Colonic mucosa (tissue), 4 donors: ENCODE measurements around the gene MKI67. TPM values are rescaled to one million over a fixed set of nuclear protein-coding genes. Genes with fewer than 3 reads are reported as not detected.

Experiments used
- DNase-seq: peaks from one replicate; pipeline ENCODE4 v3.0.0-alpha.2; 2020
- H3K27ac ChIP-seq: fragments of 200-600 bp; one replicate; pipeline ENCODE4 v1.8.0; 2021
- H3K27me3 ChIP-seq: fragments of 200-600 bp; one replicate; pipeline ENCODE4 v1.8.0; 2021
- H3K36me3 ChIP-seq: fragments of 200-600 bp; one replicate; pipeline ENCODE4 v1.8.0; 2021
- H3K4me1 ChIP-seq: fragments of 200-600 bp; one replicate; pipeline ENCODE4 v1.8.0; 2021; ENCODE audit warnings: mild to moderate bottlenecking
- H3K4me3 ChIP-seq: fragments of 200-600 bp; one replicate; pipeline ENCODE4 v1.8.0; 2021
- H3K9ac ChIP-seq, 2 donors: one replicate each; pipeline ENCODE4 v1.7.0; 2013; ENCODE audit warnings: control low read depth in 2 of 2, low read depth in 2 of 2, low read length in 2 of 2
- H3K9me3 ChIP-seq: fragments of 200-600 bp; one replicate; pipeline ENCODE4 v1.8.0; 2021
- CTCF ChIP-seq: fragments of 200-600 bp; IDR thresholded peaks from one replicate; pipeline ENCODE4 v1.8.0; 2022; ENCODE audit warnings: antibody characterized with exemption, mild to moderate bottlenecking
- intact Hi-C: fragments of 100-400 bp; cut with DNase I; formaldehyde crosslinking; loops from one replicate; pipeline ENCODE4 v1.14.1; 2022
- total RNA-seq, 2 donors: library from RNA; stranded (reverse); fragmentation: NEBNext Ultra II Directional in 1 of 2; extraction: Animal tissue kit (Norgen Biotek cat#: 25700) in 1 of 2; gene quantifications; one replicate each; pipeline ENCODE4 v1.2.1, GENCODE V29; 2021
- donor health status: healthy.
- donor health status: DM: no; HTN: no; CAD: no.
- donor health status: DM: no; HTN: no; CAD: no.

Gene MKI67
- total RNA-seq, 2 donors from 2014 or later, result 40.2 to 148 TPM

GRCh38 chr10:128160297-128160711 is 34.1 kb upstream of the MKI67 start:
- Histone ChIP-seq H3K36me3 (no peaks in the 10 kb centered on the region), H3K9ac (no peak overlapping the region), H3K4me1 (no peaks in the 10 kb centered on the region), H3K9me3 (no peaks in the 10 kb centered on the region), H3K4me3 (no peak overlapping the region), H3K27ac (no peak overlapping the region), H3K27me3 (no peaks in the 10 kb centered on the region)
- DNase-seq, result no peak
- intact Hi-C loops, result no loop called here
- no peak for TF ChIP-seq CTCF

- Histone ChIP-seq H3K36me3 (no peaks in the 10 kb centered on the region), H3K27ac (no peak overlapping the region), H3K9ac (no peak overlapping the region), H3K27me3 (no peaks in the 10 kb centered on the region), H3K4me1 (no peaks in the 10 kb centered on the region), H3K4me3 (no peak overlapping the region), H3K9me3 (no peaks in the 10 kb centered on the region)
- intact Hi-C loops, result no loop called here
- TF ChIP-seq CTCF, result no peak
- no peak for DNase-seq
These were observed 32.0 kb upstream of the MKI67 start for GRCh38 chr10:128158021-128158795.

- H3K36me3 ChIP-seq, result no peaks in the 10 kb centered on the region
- DNase-seq, result peak; percentile 84
- H3K4me1 ChIP-seq, result no peaks in the 10 kb centered on the region
- no peak overlapping the region for H3K9ac ChIP-seq
- no peak overlapping the region for H3K4me3 ChIP-seq
- intact Hi-C loops, result no loop called here
- H3K27me3 ChIP-seq, result no peaks in the 10 kb centered on the region
- H3K27ac ChIP-seq, result no peak overlapping the region
- TF ChIP-seq CTCF, result no peak
- H3K9me3 ChIP-seq, result no peaks in the 10 kb centered on the region
These were observed 31.0 kb upstream of the MKI67 start for GRCh38 chr10:128156999-128157755.

- no peak for DNase-seq
- Histone ChIP-seq H3K27ac (no peak overlapping the region), H3K4me3 (no peak overlapping the region), H3K4me1 (no peaks in the 10 kb centered on the region), H3K36me3 (no peaks in the 10 kb centered on the region), H3K9ac (no peak overlapping the region), H3K9me3 (no peaks in the 10 kb centered on the region), H3K27me3 (no peaks in the 10 kb centered on the region)
- no peak for TF ChIP-seq CTCF
- intact Hi-C loops, result no loop called here
These were observed 26.7 kb upstream of the MKI67 start for GRCh38 chr10:128152741-128153580.

- Histone ChIP-seq H3K27me3 (no peaks in the 10 kb centered on the region), H3K9me3 (no peaks in the 10 kb centered on the region), H3K9ac (no peak overlapping the region), H3K36me3 (no peaks in the 10 kb centered on the region), H3K27ac (no peak overlapping the region), H3K4me1 (no peaks in the 10 kb centered on the region), H3K4me3 (no peak overlapping the region)
- TF ChIP-seq CTCF, result no peak
- no peak for DNase-seq
- intact Hi-C loops, result no loop called here
These were observed 24.8 kb upstream of the MKI67 start for GRCh38 chr10:128151031-128151430.
